GM12873 (cell line): ENCODE measurements around the gene DIAPH3.

Experiments
- TF ChIP-seq, protein P1 (sequence below): IDR thresholded peaks from 2 replicates; pipeline ENCODE4 v1.5.1; 2012; ENCODE audit warnings: low read depth, mild to moderate bottlenecking, moderate library complexity, low read length, control low read depth; ENCODE audit not compliant: insufficient read depth; ENCODE audit errors: missing control alignments

The DIAPH3 gene

DNA sequence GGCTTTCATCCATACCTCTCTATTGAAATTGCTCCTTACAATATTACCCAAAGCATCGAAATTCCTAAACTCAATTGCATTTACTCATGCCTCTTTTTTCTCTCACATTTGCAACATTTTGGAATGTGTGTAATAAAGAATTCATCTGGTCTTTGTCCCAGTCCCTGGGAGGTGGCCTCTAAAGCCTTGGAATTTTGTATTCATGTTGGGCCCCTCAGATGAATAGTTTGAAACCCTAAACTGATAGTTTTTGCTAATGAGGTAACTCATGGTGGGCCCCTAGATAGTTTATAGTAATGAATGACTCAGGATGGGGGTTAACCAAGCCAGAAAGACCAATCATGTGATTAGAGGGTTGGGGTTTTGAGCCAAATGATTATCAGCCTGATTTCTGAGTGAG is 490.4 kb downstream of the DIAPH3 start:
- TF ChIP-seq, protein P1, sequence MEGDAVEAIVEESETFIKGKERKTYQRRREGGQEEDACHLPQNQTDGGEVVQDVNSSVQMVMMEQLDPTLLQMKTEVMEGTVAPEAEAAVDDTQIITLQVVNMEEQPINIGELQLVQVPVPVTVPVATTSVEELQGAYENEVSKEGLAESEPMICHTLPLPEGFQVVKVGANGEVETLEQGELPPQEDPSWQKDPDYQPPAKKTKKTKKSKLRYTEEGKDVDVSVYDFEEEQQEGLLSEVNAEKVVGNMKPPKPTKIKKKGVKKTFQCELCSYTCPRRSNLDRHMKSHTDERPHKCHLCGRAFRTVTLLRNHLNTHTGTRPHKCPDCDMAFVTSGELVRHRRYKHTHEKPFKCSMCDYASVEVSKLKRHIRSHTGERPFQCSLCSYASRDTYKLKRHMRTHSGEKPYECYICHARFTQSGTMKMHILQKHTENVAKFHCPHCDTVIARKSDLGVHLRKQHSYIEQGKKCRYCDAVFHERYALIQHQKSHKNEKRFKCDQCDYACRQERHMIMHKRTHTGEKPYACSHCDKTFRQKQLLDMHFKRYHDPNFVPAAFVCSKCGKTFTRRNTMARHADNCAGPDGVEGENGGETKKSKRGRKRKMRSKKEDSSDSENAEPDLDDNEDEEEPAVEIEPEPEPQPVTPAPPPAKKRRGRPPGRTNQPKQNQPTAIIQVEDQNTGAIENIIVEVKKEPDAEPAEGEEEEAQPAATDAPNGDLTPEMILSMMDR: no peak

DNA sequence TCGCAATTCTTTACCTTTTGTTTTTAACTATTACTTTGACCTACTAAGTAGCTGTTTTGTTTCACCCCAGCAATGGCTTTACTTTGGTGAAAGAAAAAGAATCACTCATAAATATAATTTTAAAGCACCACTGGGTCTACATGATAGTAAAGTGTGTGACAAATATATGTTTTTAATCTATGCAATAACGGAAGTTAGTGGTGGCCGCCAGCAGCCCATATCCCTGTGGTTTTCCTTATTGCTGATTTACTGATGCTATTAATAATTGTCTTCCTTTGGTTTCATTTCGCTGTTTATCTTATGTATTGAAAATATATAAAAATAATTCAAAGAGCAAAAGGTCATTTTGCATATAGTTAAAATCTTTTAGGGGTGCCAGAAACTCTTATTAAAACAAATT is 491.3 kb downstream of the DIAPH3 start:
- TF ChIP-seq, protein P1: no peak

DNA sequence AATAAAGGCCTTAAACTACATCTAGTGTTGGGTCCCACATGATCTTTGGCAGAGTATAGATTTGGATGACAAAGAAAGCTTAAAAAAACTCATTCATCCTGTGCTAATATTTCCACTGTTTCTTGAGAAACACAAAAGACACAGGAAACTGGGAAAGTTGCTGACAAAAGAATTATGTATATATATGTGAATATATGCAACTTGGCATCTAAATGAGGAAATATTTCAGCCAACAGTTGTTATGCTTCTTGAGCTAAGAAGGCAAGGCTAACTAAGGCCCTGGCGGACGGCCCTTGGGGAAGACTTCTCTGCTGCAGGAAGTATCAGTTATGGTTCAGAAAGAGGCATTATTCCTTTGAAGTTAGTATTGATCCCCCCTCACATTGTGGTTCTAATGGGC is 491.8 kb downstream of the DIAPH3 start:
- TF ChIP-seq, protein P1: no peak

DNA sequence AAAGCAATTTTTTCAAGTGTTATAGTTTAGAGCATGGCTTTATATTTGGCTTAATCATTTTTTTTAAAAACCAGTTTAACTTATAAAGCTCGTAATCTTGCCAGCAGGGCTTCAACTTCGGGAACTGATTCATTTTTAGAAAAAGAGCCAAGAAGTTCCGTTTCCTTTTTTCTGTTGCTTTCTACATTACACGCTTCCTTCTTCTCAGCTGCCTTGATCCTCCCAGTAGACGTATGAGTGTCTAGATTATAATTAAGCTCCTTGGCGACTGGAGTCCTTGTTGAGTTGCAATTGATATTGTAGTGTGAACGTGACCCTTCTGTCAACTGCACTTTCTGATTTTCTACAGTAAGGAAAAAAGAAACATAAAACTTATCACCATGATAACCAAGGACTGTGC is 497.2 kb downstream of the DIAPH3 start:
- TF ChIP-seq, protein P1: no peak

DNA sequence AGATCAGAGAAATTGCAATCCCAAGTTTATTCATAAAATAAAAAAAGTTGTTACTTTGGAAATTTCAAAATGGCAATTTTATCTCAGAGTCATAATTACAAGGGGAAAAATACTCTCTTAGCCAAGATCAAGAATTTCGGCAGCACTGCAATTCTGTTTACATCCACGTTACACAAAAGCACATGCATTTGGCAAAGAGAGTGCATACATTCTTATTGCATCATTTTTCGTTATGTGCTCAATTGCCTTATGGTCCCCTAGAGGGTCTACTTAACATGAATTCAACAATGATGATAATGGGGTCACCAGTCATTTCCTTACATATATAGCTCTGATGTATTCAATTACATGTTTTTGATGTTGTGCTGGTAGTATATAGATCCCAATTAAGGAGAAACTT is 498.0 kb downstream of the DIAPH3 start:
- TF ChIP-seq, protein P1: no peak

DNA sequence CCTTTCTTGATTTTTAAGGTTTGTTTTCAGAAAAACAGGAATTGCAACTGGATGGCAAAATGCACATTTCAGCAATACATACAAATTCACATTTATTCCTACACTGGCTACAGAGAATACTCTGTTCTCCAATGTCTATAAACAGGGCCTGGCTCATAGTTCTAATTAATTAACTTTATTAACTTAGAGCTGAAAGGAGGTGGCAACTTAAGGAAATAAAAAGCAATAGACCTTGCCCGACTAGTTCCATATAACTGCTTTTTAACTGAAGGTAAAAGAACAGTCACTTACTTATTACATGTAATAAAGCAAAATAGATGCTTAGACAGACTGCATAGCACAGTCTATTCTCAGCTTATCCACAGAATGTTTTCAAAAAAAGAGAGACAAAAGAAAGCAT is 498.5 kb downstream of the DIAPH3 start:
- TF ChIP-seq, protein P1: no peak

DNA sequence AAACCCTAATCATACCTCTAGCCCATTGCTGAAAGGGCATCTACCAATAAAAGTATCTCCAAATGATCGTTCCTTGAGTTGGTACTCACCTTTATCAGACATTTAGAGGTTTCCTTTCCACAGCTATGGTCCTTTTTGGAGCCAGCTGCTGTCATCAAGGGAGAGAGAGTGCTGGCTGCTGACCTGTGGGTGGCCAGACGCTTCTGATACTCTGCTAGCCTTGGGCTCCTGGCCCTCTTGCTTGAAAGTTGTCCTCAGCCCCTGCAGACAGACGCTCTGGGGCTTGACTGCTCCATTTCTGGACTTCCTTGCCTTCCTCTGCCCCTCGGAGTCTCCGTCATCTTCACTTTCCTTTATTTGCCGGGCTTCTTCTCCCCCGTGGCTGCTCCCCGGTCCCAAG is 499.1 kb downstream of the DIAPH3 start:
- TF ChIP-seq, protein P1: no peak

DNA sequence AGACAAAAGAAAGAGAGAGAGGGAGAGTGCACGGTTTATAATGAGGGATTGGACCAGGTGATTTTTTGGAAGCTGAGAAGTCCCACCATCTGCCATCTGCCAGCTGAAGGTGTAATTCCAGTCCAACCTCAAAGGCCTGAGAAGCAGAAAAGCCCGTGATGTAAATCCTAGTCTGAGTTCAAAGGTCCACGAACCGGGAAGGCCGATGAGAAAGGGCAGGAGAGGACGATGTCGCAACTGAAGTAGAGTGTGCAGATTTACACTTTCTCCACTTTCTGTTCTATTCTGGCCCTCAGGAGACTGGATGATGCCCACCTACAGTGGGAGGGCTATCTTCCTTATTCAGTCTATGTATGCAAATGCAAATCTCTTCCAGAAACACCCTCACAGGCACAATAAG is 500.0 kb downstream of the DIAPH3 start:
- TF ChIP-seq, protein P1: no peak
